Activated T-cell treated with anti-CD3 and anti-CD28 coated beads, Interleukin-2, amount 50 U/mL, for 1 hour (primary cell): Measurements from ENCODE around the gene PPP1R16B.
"Not testable (repeated sequence)": the region's sequence is repeated elsewhere in the genome, so short reads cannot be mapped to it uniquely, and the experiment has no call there.

Experiments used
- DNase-seq: peaks from one replicate; pipeline ENCODE4 v3.0.0-alpha.2; 2020

PPP1R16B gene

DNA sequence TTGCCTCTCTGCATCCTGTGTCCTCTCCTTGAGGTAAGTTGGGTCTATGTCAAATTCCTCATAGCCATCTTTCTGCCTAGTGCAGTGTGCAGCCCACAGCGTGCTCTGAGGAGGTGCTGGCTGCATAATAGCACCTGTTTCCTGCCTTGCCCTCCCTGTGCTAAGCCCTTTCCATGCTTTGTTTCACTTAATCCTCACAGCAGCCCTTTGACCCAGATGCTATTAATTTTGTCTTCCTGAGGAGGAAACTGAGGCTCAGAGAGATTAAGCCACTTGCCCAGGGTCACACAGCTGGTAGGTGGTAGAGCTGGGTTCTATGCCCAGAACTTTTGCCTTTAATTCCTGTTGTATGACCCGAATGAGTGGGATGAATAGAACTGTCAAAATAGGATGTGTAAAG is 134.2 kb downstream of the PPP1R16B start:
- DNase-seq = no peak

DNA sequence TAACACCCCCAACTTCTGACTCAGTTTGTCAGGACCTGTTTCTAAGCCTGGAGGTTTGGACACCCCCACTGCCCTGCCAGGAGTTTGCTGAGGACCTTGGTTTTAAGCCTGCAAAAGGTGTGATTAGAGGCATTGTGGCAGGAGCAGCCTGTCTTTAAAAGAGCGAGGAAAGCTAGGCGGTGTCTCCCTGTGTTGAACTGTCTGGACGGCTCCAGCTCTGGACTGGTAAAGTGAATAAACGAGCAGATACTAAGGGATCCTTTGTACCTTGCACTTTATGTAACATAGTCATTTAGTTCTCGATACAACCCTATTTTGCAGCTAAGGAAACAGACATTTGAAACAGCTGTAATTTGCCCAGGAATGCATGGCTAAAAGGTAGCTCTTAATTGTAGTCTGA is 135.1 kb downstream of the PPP1R16B start:
- DNase-seq = no peak

DNA sequence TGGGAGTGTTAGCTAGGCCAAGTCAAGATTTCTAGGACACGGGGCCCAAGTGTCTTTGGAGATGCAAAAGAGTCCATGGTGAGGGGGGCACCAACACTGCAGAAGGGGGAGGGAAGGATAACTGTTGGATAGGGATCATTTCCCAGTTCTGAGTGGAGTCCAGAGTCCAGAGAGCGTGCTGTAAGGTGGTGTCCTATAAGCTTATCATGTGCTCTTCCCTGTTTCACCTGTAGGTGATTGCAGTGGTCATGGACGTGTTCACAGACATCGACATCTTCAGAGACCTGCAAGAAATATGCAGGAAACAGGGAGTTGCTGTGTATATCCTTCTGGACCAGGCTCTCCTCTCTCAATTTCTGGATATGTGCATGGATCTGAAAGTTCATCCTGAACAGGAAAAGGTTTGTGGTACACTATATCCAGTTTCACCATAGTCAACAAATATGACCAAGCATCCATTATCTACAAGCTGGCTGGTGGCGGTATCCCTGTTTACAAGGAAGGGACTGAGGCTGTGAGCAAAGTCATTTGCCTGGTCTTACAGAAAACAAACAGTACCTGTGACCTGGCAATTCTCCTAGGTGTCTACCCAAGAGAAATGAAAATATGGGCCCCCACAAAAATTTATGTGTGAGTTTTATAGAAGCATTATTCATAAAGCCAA is 136.4 kb downstream of the PPP1R16B start:
- DNase-seq = no peak

DNA sequence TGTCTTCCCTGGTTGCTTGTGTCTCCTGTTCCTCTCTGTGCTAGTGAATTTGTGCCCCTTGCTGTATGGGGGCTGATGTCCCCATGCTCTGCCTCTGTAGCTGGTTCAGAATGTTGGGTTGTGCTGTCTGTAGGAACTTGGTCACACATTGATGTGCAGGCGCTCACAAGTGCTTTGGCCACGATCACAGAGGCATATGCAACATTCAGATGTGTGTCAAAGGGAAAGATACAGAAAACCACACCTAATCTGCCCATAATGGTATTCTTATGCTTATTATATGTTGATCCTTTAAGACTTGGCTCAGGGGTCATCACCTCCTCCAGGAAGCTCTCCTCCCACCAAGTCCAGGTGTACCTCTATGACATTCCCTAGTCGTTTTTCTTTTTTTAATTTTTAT is 139.5 kb downstream of the PPP1R16B start:
- DNase-seq = no peak

DNA sequence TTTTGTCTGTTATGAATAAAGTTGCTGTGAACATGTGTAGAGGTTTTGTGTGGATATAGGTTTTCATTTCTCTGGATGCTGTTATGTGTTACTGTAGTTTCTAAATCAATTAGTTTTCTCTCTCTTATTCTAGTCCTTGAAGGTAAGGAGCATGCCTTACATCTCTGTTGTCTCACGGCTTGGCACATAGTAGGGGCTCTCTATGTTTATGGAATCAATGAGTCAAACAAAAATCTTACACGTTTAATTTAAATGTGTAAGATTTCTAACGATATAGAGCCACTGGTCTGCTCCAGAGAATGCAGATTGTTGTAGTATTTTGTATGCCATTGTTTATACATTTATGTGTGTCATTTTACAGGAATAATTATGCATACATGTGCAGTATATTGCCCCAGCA is 141.3 kb downstream of the PPP1R16B start:
- DNase-seq = no peak

DNA sequence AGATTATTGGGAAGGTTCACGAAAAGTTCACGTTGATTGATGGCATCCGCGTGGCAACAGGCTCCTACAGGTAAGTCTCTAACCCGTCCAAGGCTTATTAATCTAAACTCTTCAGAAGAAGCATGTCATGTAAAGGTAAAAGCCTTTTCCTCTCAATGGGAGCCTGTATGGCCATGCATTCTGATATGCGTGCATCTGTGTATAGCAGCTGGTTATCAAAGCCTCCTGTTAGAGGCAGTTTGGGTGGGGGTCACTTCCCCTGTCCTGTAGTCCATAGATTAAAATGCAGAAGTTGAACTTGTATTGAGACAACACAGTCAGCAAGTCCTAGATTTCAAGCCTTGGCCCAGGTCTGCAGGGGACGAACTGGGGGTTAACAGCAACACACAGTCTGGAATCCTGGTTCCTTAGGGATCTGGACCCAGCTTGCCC is 142.4 kb downstream of the PPP1R16B start:
- no peak for DNase-seq

DNA sequence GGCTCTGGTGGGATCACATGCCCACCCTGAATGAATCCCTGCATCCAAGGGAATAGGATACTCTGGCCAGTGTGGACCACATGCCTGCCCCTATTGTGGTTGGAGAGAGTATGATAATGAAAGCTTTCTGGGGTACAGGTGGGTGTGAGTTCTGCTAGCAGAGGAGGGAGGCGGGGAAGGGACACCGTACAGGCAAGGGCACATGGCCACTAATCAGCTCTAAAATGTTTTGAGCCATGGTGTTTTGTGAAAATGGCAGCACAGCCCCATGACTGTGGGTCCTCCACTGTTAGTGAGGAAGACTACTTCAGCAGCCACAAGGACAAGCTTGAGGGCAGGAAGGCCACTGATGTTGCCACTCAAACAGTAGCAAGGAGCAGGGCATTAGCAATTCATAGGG is 144.8 kb downstream of the PPP1R16B start:
- no peak for DNase-seq

DNA sequence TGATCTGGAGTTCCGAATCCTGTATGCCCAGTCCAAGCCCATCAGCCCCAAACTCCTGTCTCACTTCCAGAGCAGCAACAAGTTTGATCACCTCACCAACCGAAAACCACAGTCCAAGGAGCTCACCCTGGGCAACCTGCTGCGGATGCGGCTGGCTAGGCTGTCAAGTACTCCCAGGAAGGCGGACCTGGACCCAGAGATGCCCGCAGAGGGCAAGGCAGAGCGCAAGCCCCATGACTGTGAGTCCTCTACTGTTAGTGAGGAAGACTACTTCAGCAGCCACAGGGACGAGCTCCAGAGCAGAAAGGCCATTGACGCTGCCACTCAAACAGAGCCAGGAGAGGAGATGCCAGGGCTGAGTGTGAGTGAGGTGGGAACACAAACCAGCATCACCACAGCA is 146.1 kb downstream of the PPP1R16B start:
- DNase-seq = no peak

DNA sequence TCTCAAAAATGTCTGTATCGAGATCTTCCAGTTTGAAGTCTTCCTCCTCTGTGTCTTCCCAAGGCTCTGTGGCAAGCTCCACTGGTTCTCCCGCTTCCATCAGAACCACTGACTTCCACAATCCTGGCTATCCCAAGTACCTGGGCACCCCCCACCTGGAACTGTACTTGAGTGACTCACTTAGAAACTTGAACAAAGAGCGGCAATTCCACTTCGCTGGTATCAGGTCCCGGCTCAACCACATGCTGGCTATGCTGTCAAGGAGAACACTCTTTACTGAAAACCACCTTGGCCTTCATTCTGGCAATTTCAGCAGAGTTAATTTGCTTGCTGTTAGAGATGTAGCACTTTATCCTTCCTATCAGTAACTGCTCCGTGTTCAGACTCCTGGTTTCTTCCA is 146.7 kb downstream of the PPP1R16B start:
- DNase-seq = no peak

DNA sequence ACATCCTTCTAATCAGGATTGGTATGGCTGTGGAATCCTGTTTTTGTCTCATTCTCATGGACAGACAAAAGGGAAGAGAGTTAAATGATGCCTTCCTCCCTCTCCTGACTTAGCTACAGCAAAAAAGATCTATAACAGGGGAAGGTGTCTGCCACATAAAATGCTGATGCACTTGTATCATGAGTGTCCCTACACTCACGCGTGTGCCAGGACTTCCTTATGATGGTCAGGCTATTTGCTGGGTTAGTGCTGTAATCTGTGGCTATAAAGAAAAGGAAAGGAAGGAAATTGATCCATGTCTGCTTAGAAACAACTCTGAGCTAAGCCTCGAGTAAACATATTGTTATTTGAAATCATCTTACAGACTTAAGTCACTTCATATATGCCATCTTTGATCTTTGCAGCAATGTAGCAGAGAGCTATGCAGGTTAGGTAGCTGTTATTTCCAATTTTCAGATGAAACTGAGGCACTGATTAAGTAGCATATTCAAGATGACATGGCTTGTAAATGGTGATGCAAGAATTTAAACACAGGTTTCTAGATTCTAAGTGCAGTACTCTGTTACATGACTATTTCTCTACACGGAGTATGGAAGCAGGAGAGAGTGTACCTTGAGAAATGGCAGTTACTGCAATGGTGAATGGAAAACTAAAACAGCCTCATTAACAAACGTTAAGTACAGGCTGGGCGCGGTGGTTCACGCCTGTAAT is 148.3 kb downstream of the PPP1R16B start:
- DNase-seq = no peak

DNA sequence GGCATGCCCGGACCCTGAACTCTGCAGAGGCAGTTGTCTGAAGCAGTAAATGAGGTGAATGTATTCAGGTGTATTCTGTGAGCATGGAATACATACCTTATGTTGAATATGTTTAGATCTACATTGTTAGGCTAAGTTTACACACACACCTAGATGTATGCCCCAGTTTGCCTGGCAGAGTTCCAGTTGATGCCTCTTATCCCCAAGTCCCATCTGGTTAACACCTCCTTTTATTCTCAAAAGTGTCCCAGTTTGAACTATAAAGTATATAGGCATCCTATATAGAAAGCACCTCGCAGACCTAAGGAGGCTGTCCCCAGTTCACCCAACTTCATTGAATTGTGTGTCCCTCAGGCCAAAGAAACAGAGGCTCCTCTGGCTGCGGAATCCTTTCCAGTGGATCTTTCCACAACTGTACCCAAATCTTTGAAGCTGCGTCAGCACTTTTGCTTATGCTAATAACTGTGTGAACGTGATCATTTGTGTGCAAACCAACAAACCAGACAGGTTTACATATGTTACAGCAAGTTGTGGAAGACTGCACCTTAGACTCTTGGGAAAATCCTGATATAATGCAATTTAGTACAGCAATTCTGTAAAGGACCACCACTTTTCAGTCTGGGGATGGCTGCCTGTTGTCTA is 151.9 kb downstream of the PPP1R16B start:
- no peak for DNase-seq

DNA sequence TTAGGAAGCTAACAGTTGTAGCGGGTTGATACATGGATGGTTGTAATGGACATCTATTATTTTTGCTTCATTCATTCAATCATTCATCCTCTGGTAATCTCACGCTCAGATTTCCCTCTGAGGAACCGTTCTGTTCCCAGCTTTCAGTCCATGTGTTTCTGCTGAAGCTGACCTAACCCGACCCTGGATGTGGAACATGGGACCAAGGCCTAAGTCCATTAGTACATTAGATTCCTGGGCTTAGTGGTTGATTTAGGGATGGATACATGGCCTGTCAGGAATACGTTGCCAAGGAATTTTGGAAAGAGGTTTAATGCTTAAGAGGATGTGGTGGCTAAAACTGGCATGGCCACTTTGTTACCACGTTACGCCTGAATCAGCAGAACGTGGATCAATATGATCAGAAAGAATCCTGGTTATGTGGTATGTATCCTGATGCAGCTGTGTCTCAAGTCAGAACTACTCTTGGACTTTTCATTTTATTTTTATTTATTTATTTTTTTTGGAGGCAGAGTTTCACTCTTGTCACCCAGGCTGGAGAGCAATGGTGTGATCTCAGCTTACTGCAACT is 152.5 kb downstream of the PPP1R16B start:
- no peak for DNase-seq

DNA sequence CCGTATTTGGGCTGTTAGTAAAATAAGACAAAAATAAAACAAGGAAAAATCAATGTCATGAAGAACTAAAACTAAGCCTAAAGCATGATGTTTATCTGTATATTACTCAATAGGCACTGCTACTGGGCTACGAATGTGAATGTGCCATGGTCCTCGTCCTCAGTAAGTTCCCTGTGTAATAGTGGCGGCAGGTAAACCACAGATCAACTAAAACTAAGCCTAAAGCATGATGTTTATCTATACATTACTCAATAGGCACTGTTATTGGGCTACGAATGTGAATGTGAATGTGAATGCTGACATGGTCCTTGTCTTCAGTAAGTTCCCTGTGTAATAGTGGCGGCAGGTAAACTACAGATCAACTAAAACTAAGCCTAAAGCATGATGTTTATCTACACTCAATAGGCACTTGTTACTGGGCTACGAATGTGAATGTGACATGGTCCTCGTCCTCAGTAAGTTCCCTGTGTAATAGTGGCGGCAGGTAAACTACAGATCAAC is 154.7 kb downstream of the PPP1R16B start:
- DNase-seq = not testable (repeated sequence)

DNA sequence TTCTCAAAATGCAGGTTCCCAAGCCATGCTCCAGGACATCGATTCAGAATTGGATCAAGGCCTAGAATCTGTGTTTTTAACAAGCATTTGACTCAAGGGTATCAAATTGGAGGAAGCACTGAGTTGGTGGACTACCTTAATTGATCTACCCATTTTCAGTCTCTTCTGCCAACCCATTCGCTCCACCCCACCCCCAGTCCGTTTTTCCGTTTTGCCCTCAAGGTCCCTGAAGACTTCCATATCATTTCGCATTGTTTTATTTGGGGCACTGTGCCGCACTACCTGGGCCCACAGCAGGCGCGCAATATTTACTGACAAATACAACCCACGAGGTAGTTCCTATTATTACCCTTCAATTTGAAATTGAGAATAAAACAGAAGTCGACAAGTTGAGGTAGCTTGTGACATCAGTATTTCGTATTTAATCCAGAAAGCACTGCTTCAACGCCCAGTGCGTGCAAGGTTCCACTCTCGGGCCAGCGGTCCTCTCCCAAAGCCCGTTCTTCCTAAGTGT is 156.1 kb downstream of the PPP1R16B start:
- DNase-seq = no peak

DNA sequence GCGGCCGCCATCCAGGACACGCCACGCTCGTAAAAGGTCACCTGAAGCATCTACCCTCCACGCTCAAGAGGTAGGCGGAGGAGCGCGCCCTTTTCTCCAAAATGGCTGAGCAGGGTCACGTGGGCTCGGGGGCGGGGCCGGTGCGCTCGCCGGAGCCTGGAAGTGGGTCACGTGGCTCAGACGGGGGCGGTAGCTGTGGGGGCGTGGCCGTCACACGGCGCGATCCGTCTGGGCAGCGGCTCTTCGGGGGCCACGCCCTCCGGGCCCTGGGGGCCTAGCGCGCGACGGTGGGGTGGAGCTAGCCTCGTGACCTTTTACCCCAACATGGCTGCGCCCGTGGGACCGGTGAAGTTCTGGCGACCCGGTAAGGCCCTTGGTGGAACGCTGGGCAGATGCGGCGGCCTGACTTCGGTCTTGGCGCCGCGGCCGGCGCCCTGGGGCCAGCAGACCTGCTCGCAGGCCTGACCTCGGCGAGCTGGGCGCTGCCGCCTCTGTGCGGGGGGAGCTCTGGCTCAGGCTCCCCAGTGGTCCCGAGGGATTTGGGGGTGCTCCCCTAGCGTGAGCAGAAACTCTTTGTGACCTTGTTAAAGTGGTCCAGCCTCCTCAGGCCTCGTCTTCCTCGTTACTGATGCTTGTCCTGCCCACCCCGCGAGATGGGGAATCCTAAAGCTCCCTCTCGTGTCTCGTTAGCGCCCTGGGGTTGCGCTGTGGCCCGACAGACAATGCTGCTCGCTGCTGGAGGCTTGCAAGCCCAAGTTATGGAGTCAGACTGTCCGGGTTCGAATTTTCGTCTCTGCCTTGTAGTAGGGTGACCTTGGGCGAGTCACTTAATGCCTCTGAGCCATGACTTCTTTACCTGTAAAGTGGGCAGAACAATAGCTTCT is 156.8 kb downstream of the PPP1R16B start, which contains the start of gene DHX35:
Gene DHX35 (plus strand): TSS at position 301 of the 884 bp plus-strand sequence. CDS start 24 bp downstream, at position 325.
- DNase-seq = peak; percentile 98

DNA sequence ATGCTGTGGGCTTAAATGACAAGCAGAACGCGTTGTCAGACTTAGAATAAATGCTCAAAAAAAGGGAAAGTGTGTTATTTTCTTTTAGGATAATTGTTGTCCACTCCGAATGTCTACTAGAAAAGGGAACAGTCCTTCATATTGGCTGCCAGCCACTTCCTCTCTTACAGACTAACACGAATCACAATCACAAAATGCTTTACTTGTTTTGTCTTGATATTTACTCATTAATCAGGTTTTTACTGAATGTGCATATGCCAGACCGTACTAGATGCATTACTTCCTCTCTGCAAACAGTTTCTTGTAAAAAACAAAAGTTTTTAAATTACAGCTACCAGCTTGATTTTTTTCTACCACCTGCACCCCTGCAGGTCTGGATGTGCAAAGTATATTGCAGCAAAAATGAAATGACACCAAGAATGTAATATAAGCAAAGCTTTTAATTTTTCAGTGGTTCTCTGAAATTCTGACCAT is 157.5 kb downstream of the PPP1R16B start:
- no peak for DNase-seq

DNA sequence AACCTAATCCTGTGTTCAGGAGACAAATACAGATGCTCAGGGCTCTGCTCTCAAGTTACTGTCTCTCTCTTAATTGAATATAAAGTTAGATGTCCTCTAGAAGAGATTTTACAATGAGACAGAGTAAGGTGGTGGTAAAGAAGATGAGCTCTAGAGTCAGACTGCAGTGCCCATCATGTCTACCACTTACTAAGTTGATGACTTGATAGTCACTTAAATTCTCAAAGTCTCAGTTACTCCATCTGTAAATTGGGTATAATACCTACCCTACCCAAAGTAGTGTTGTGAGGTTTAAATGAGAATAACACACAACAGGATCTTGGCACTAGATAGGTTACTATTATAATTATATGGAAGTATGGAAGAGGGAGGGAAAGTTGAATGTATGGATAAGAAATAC is 158.2 kb downstream of the PPP1R16B start:
- no peak for DNase-seq

DNA sequence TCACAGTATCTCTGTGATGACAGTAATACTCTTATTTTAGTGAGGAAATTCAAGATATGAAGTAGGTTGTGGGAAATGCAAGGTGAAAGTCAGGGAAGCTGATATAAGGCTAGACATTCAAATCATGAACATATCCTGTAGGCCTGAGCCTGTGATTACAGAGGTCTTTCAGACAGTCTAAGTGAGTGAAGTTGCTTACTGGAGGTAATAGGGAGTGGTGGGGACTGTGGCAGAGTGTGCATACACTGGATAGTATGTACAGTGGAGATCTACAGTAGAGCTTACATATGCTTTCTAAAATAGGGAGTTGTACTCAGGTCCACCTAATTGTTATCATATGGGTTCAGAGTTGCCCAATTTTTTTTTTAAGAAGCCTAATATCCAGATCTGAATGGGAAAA is 159.8 kb downstream of the PPP1R16B start:
- no peak for DNase-seq

DNA sequence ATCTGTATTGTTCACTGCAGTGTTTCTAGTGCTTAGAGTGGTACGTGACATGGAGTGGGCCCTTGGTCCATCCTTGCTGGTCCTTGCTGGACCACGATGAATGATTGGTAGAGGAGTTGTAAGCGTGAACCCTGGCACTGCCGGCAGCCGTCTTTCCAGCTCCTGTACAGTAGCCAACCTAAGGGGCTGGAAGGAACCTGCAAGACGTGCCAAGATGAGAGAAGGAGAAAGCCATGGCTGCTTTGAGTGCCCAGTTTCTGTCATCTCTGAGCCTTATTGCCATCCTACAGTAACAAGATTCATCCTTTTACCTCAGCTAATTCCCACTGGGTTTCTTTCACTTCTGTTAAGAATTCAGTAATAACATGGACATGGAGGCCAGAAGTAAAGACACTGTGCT is 162.6 kb downstream of the PPP1R16B start:
- DNase-seq = no peak

DNA sequence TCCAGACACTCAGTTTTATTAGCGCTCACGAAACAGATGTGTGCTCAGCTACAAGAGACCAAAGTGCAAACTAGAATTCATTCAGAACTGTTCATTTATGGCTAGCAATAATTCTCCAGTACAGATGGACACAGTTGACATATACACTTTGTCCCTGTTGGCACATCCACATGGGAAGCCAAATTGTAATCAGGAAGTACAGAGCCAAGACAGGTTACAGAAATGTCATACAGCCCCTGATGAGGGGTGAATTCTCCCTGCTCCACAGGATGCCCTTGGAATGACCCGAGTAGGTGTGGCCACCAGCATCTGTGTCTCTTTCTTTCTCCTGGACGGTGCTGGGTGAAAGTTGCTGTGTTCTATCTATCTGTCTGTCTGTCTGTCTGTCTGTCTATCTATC is 164.2 kb downstream of the PPP1R16B start:
- no peak for DNase-seq

DNA sequence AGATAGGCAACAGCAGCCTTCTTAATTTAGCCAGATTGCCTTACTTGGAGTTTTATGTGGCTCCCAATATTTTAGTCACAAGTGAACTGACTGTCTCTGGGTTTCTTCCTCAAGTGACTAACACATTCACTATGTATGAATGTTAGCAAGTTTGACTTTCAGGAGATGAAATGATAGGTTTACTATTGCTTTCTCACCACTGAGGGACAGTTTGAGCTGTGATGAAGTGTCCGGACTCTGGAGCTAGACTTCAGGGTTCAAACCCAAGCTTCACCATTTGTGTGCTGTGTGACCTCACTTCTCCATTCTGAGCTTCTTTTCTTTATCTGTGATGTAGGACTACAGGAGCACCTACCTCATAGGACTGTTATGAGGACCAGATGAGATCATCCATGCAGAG is 164.8 kb downstream of the PPP1R16B start:
- no peak for DNase-seq
